DOHH2 (cell line): ENCODE data around the gene TMEM221.

ENCODE experiments used
- H3F3A ChIP-seq: fragments of 200-600 bp; sonication (generic), shearing (Covaris generic); 2 replicates; pipeline ENCODE4 v1.6.0; 2016; ENCODE audit warnings: antibody characterized with exemption, mild to moderate bottlenecking; ENCODE audit not compliant: control insufficient read depth, insufficient read depth
- H3K27ac ChIP-seq: fragments of 200-600 bp; sonication (generic); 2 replicates; pipeline ENCODE4 v1.5.1; 2014; ENCODE audit warnings: low read depth, mild to moderate bottlenecking, low read length, moderate library complexity
- H3K27me3 ChIP-seq: fragments of 200-600 bp; sonication (generic); 2 replicates; pipeline ENCODE4 v1.6.1; 2014; ENCODE audit warnings: mild to moderate bottlenecking, low read length, mixed read lengths; ENCODE audit not compliant: control insufficient read depth
- H3K36me3 ChIP-seq: fragments of 200-600 bp; sonication (generic); 2 replicates; pipeline ENCODE4 v1.6.1; 2014; ENCODE audit warnings: mild to moderate bottlenecking, low read length, moderate library complexity, mixed read lengths; ENCODE audit not compliant: control insufficient read depth
- H3K4me1 ChIP-seq: fragments of 200-600 bp; sonication (generic); 2 replicates; pipeline ENCODE4 v1.6.1; 2014; ENCODE audit warnings: mild to moderate bottlenecking, low read length, mixed read lengths; ENCODE audit not compliant: control insufficient read depth
- H3K4me2 ChIP-seq: fragments of 200-600 bp; sonication (generic); 2 replicates; pipeline ENCODE4 v1.6.0; 2014; ENCODE audit warnings: mild to moderate bottlenecking, low read length, moderate library complexity
- H3K4me3 ChIP-seq: fragments of 200-600 bp; sonication (generic); 2 replicates; pipeline ENCODE4 v1.5.1; 2014; ENCODE audit warnings: mild to moderate bottlenecking, low read length, mixed read lengths
- H3K79me2 ChIP-seq: fragments of 200-600 bp; sonication (generic); 2 replicates; pipeline ENCODE4 v1.6.1; 2014; ENCODE audit warnings: mild to moderate bottlenecking, low read length, mixed read lengths; ENCODE audit not compliant: control insufficient read depth
- H3K9me2 ChIP-seq: fragments of 200-600 bp; sonication (generic); replicated peaks from 2 replicates; pipeline ENCODE4 v1.6.1; 2014; ENCODE audit warnings: mild to moderate bottlenecking, low read length, mixed read lengths; ENCODE audit not compliant: control insufficient read depth
- H3K9me3 ChIP-seq: fragments of 200-600 bp; sonication (generic); 2 replicates; pipeline ENCODE4 v1.6.1; 2014; ENCODE audit warnings: antibody characterized with exemption, low read length, mixed read lengths; ENCODE audit not compliant: control insufficient read depth, insufficient read depth
- H4K20me1 ChIP-seq: fragments of 200-600 bp; sonication (generic); 2 replicates; pipeline ENCODE4 v1.6.0; 2014; ENCODE audit warnings: low read depth, mild to moderate bottlenecking, antibody characterized with exemption, low read length, moderate library complexity; ENCODE audit not compliant: control insufficient read depth, insufficient read depth
- CTCF ChIP-seq: fragments of 200-600 bp; sonication (generic); IDR thresholded peaks from one replicate; pipeline ENCODE4 v1.5.1; 2014; ENCODE audit warnings: antibody characterized with exemption, mild to moderate bottlenecking, low read depth, low read length; ENCODE audit not compliant: poor library complexity, severe bottlenecking
- EZH2phosphoT487 ChIP-seq: fragments of 200-600 bp; sonication (generic); IDR thresholded peaks from 2 replicates; pipeline ENCODE4 v1.6.1; 2017; ENCODE audit warnings: borderline replicate concordance, mild to moderate bottlenecking, antibody characterized with exemption, low read length, moderate library complexity, mixed read lengths

Gene TMEM221

DNA sequence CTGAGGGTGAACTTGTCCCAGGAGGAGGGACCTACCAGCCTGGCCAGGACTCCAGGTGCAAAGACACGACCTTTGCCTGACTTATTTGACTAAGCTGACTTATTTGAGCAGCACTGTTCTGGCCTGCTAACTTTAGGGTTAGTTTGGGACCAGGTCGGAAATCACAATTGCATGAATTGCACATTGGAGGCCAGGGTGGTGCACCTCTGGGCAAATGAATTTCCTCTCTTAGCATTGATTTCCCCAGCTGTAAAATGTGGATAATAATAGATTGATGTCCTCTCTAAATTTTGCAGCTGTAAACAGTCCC is 41.6 kb downstream of the TMEM221 start:
- Histone ChIP-seq H3K27ac (peak overlapping the region; percentile 94), H3K27me3 (no peaks in the 10 kb centered on the region), H3K36me3 (peaks cover 47% of the 10 kb centered on the region), H3F3A (peaks cover 25% of the 10 kb centered on the region), H3K4me3 (peak overlapping the region; percentile 89), H3K9me3 (no peaks in the 10 kb centered on the region), H3K4me2 (peak overlapping the region; percentile 91), H4K20me1 (peaks cover 8% of the 10 kb centered on the region), H3K9me2 (no peaks in the 10 kb centered on the region), H3K4me1 (peaks cover 54% of the 10 kb centered on the region), H3K79me2 (peaks cover 88% of the 10 kb centered on the region)
- TF ChIP-seq EZH2phosphoT487 (no peak), CTCF (no peak)

DNA sequence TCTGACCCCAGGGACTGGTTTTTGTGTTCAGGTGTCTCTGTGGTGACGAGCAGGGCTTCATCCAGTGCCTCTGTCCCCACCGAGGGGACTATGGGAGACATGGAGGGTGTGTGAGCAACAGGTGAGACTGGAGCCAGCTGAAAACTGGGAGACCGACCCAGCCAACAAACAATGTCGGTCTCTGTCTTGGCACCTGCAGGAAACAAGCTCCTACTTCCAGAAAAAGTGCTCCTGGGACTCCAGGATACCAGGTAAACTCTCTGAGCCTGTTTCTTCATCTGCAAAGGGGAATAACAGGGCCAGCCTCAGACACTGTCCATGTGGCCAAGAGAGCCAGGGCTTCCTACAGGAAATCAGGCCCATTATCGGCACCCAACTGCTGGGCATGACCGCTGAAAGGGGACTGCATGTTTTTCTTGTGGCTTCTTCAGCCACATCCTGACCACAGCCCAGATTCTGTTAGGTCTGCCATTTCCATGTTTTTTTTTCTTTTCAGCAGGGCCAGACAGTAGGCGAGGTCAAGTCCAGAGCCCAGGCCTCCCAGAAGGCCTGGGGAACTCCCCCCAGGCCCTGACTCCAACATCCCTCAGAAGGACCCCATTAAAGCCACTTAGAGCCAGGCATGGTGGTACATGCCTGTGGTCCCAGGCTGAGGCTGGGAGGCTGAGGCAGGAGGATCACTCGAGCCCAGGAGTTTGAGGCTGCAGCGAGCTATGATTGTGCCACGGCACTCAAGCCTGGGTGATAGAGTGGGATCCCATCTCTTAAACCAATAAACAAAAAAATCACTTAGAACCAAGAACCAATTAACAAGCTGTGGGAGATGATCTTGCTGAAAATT is 42.2 kb downstream of the TMEM221 start:
- H3F3A ChIP-seq, result peaks cover 19% of the 10 kb centered on the region
- H3K27ac ChIP-seq, result peak overlapping the region; percentile 94
- H3K36me3 ChIP-seq, result peaks cover 47% of the 10 kb centered on the region
- peak overlapping the region; percentile 91 for H3K4me2 ChIP-seq
- peak overlapping the region; percentile 89 for H3K4me3 ChIP-seq
- TF ChIP-seq CTCF (no peak), EZH2phosphoT487 (no peak)
- no peaks in the 10 kb centered on the region for H3K27me3 ChIP-seq
- H3K4me1 ChIP-seq, result peaks cover 48% of the 10 kb centered on the region
- peaks cover 88% of the 10 kb centered on the region for H3K79me2 ChIP-seq
- H4K20me1 ChIP-seq, result peaks cover 8% of the 10 kb centered on the region
- H3K9me2 ChIP-seq, result no peaks in the 10 kb centered on the region
- H3K9me3 ChIP-seq, result no peaks in the 10 kb centered on the region

GRCh38 chr19:17405250-17406045 is 43.0 kb downstream of the TMEM221 start, which contains the start of gene BST2:
Gene BST2, minus strand, starts transcription at chr19:17405630. Its CDS starts 55 bp downstream, at chr19:17405575.
- no peaks in the 10 kb centered on the region for H3K27me3 ChIP-seq
- peak within 1 kb of the TSS; percentile 94 for H3K27ac ChIP-seq
- TF ChIP-seq EZH2phosphoT487 (no peak), CTCF (no peak)
- H3K4me3 ChIP-seq, result peak within 1 kb of the TSS; percentile 89
- H3K36me3 ChIP-seq, result peaks cover 53% of the 10 kb centered on the region
- peak within 1 kb of the TSS; percentile 91 for H3K4me2 ChIP-seq
- peaks cover 8% of the 10 kb centered on the region for H4K20me1 ChIP-seq
- peaks cover 85% of the 10 kb centered on the region for H3K79me2 ChIP-seq
- peaks cover 18% of the 10 kb centered on the region for H3F3A ChIP-seq
- H3K9me3 ChIP-seq, result no peaks in the 10 kb centered on the region
- H3K4me1 ChIP-seq, result peaks cover 44% of the 10 kb centered on the region
- H3K9me2 ChIP-seq, result no peaks in the 10 kb centered on the region
